GM12878 (cell line): ENCODE results near the gene PSAPL1. TPM values are rescaled to one million over a fixed set of nuclear protein-coding genes. Genes with fewer than 3 reads are reported as not detected.

Experiments used
- ATAC-seq: fragments of 200-7000 bp; cut with Tn5 transposase; 3 replicates; pipeline ENCODE4 v1.9.1; 2020; ENCODE audit warnings: mild to moderate bottlenecking, moderate library complexity
- BruUV-seq: library from RNA; stranded (reverse); fragments of 400-500 nt; replicated peaks from 2 replicates; lab custom pipeline; 2021; lab: Mats Ljungman, UMichigan
- CTCF ChIA-PET: fragments of 300-600 bp; sonication (Branson Sonifier 250); formaldehyde crosslinking; extraction: SDS; loops from one replicate; lab custom pipeline; 2021; ENCODE audit warnings: inconsistent platforms; lab: Yijun Ruan, JAX
- POLR2A ChIA-PET: fragments of 350-600 bp; formaldehyde crosslinking; extraction: SDS; loops from one replicate; lab custom pipeline; 2021; ENCODE audit warnings: inconsistent platforms; lab: Charles Lee
- RAD21 ChIA-PET: fragments of 300-600 bp; sonication (Branson Sonifier 250); formaldehyde crosslinking; loops from one replicate; lab custom pipeline; 2023; ENCODE audit warnings: antibody characterized with exemption; ENCODE audit not compliant: unreplicated experiment; lab: Charles Lee
- SMC1A ChIA-PET: fragments of 300-600 bp; sonication (Branson Sonifier 250); formaldehyde crosslinking; loops from one replicate; lab custom pipeline; 2023; ENCODE audit not compliant: unreplicated experiment, uncharacterized antibody; lab: Charles Lee
- DNase-seq: peaks from one replicate; pipeline ENCODE4 v3.0.0-alpha.2; 2011; ENCODE audit warnings: low read depth, low spot score
- FAIRE-seq: peaks from 3 replicates; lab custom pipeline; 2011; peaks lifted over from hg19 to GRCh38; lab: Jason Lieb, UNC
- H2AFZ ChIP-seq: 2 replicates; pipeline ENCODE4 v1.6.0; 2011; ENCODE audit warnings: low read depth, low read length, control low read depth; ENCODE audit not compliant: control insufficient read depth
- H3K27ac ChIP-seq: 2 replicates; pipeline ENCODE4 v1.5.1; 2011; ENCODE audit warnings: control low read depth; ENCODE audit not compliant: control insufficient read depth, insufficient read depth
- H3K27me3 ChIP-seq, 2 experiments: replicated peaks in 1 of 2; 2 replicates each; pipeline versions ENCODE4 v1.6.0 to v1.6.1; 2011; ENCODE audit warnings: low read length in 1 of 2; ENCODE audit not compliant: control insufficient read depth in 2 of 2, insufficient read depth in 2 of 2
- H3K36me3 ChIP-seq, 2 experiments: 2 replicates each; pipeline ENCODE4 v1.5.1; 2011; ENCODE audit warnings: low read length in 1 of 2; ENCODE audit not compliant: control insufficient read depth in 2 of 2, insufficient read depth in 2 of 2
- H3K4me1 ChIP-seq: 2 replicates; pipeline ENCODE4 v1.6.1; 2011; ENCODE audit warnings: mild to moderate bottlenecking, low read length, moderate library complexity, mixed read lengths; ENCODE audit not compliant: control insufficient read depth, insufficient read depth
- H3K4me2 ChIP-seq: 2 replicates; pipeline ENCODE4 v1.6.0; 2011; ENCODE audit warnings: control low read depth; ENCODE audit not compliant: control insufficient read depth, insufficient read depth
- H3K4me3 ChIP-seq: fragments of 200-600 bp; sonication (generic); 2 replicates; pipeline ENCODE4 v1.5.1; 2016
- H3K79me2 ChIP-seq: 2 replicates; pipeline ENCODE4 v1.6.0; 2011; ENCODE audit warnings: low read length; ENCODE audit not compliant: control insufficient read depth, insufficient read depth
- H3K9ac ChIP-seq: 2 replicates; pipeline ENCODE4 v1.8.0; 2011; ENCODE audit warnings: low read length, control low read depth, mixed read lengths; ENCODE audit not compliant: control insufficient read depth, insufficient read depth
- H3K9me3 ChIP-seq: replicated peaks from 3 replicates; pipeline ENCODE4 v1.5.1; 2011; ENCODE audit warnings: mild to moderate bottlenecking, low read length; ENCODE audit not compliant: control insufficient read depth, insufficient read depth
- H4K20me1 ChIP-seq: 2 replicates; pipeline ENCODE4 v1.6.0; 2011; ENCODE audit not compliant: control insufficient read depth, insufficient read depth
- CREM ChIP-seq: IDR thresholded peaks from 2 replicates; pipeline ENCODE4 v1.6.1; 2014; ENCODE audit warnings: antibody characterized with exemption, low read depth
- E4F1 ChIP-seq: fragments of 450-650 bp; IDR thresholded peaks from 2 replicates; pipeline ENCODE4 v1.6.1; 2018; ENCODE audit warnings: borderline replicate concordance, mild to moderate bottlenecking; ENCODE audit not compliant: partially characterized antibody
- ESRRA ChIP-seq: IDR thresholded peaks from 2 replicates; pipeline ENCODE4 v1.6.1; 2012; ENCODE audit warnings: mild to moderate bottlenecking, low read length, improper control_type of control experiment
- FOXM1 ChIP-seq: IDR thresholded peaks from 2 replicates; pipeline ENCODE4 v1.6.1; 2012; ENCODE audit warnings: low read depth, mild to moderate bottlenecking, inconsistent platforms, low read length, moderate library complexity
- MTA2 ChIP-seq: fragments of 450-650 bp; IDR thresholded peaks from 2 replicates; pipeline ENCODE4 v1.6.1; 2016; ENCODE audit warnings: low read depth, mild to moderate bottlenecking, moderate library complexity
- NR2C1 ChIP-seq: fragments of 450-650 bp; IDR thresholded peaks from 2 replicates; pipeline ENCODE4 v1.6.1; 2017; ENCODE audit warnings: antibody characterized with exemption, mild to moderate bottlenecking, moderate library complexity
- NRF1 ChIP-seq: conservative IDR thresholded peaks from 2 replicates; pipeline ENCODE4 v1.6.1; 2011; ENCODE audit warnings: mild to moderate bottlenecking, low read depth, low read length, improper control_type of control experiment
- PAX5 ChIP-seq: IDR thresholded peaks from 2 replicates; pipeline ENCODE4 v1.6.1; 2011; ENCODE audit warnings: low read depth, low read length, borderline replicate concordance
- PKNOX1 ChIP-seq: fragments of 450-650 bp; IDR thresholded peaks from 2 replicates; pipeline ENCODE4 v1.6.1; 2016; ENCODE audit warnings: mild to moderate bottlenecking
- SPI1 ChIP-seq: IDR thresholded peaks from 2 replicates; pipeline ENCODE4 v1.6.1; 2011; ENCODE audit warnings: low read depth, mild to moderate bottlenecking, low read length, moderate library complexity, borderline replicate concordance; ENCODE audit not compliant: insufficient read depth
- TCF12 ChIP-seq: IDR thresholded peaks from 2 replicates; pipeline ENCODE4 v1.6.1; 2011; ENCODE audit warnings: low read depth, mild to moderate bottlenecking, low read length
- WRNIP1 ChIP-seq: IDR thresholded peaks from 2 replicates; pipeline ENCODE4 v1.6.1; 2011; ENCODE audit warnings: low read depth, low read length, improper control_type of control experiment, borderline replicate concordance
- ZNF207 ChIP-seq: fragments of 450-650 bp; IDR thresholded peaks from 2 replicates; pipeline ENCODE4 v1.6.1; 2014; ENCODE audit warnings: antibody characterized with exemption, mild to moderate bottlenecking, borderline replicate concordance
- ZNF217 ChIP-seq: fragments of 450-650 bp; IDR thresholded peaks from 2 replicates; pipeline ENCODE4 v1.6.1; 2017; ENCODE audit warnings: antibody characterized with exemption, mild to moderate bottlenecking
- WGBS: methylation state at CpG from one replicate; pipeline ENCODE4 v1.1.6; 2016; ENCODE audit warnings: low lambda C conversion rate; ENCODE audit not compliant: insufficient replicate concordance, insufficient coverage; ENCODE audit errors: missing lambda C conversion rate; 5-methylcytosine and 5-hydroxymethylcytosine counted together
- in situ Hi-C: fragments of 300-500 bp; cut with MboI; formaldehyde crosslinking; loops from 9 replicates; pipeline ENCODE4 v1.14.3; 2018; ENCODE audit warnings: mixed read lengths
- intact Hi-C: fragments of 100-400 bp; cut with micrococcal nuclease; formaldehyde crosslinking; loops from one replicate; pipeline ENCODE4 v1.14.2; 2022; ENCODE audit not compliant: unreplicated experiment
- polyA plus RNA-seq, 11 experiments: library from polyadenylated mRNA; depleted of rRNA in 4 of 11; unstranded in 6 of 11; stranded (reverse) in 5 of 11; fragments of >200 nt; fragmentation: Nextera tagmentation in 4 of 11; fragmentation: Illumina TruSeq in 1 of 11; extraction: Ambion mirVana in 4 of 11; extraction: Trizol in 1 of 11; gene quantifications; 1 replicate in 1 of 11; 2 replicates in 10 of 11; pipeline versions ENCODE4 v1.2.1 to v1.2.3, GENCODE V29; 2011 to 2016; ENCODE audit warnings: inconsistent platforms in 2 of 11, missing spikeins in 2 of 11, low read depth in 1 of 11
- total RNA-seq, 4 experiments: library from RNA; depleted of rRNA in 3 of 4; stranded (reverse); fragments of >200 nt in 3 of 4; fragmentation: Illumina TruSeq in 1 of 4; extraction: Trizol in 1 of 4; gene quantifications; 2 replicates each; pipeline versions ENCODE4 v1.2.1 to v1.2.3, GENCODE V29; 2013 to 2021
- TF ChIP-seq, protein P1 (sequence below): IDR thresholded peaks from 2 replicates; pipeline ENCODE4 v1.6.1; 2011; ENCODE audit warnings: low read depth, low read length, improper control_type of control experiment, borderline replicate concordance
- TF ChIP-seq, protein P2 (sequence below): fragments of 150-350 bp; IDR thresholded peaks from 2 replicates; pipeline ENCODE4 v1.6.1; 2016; ENCODE audit warnings: low read depth, low read length
- TF ChIP-seq, protein P3 (sequence below): IDR thresholded peaks from 2 replicates; pipeline ENCODE4 v1.6.1; 2012; ENCODE audit warnings: low read depth, low read length, improper control_type of control experiment

Gene PSAPL1
- total and polyA plus RNA-seq, 10 of the 15 experiments (the other 5 are each of a cell fraction or from before 2014, with no cell fraction given) = not detected

- ChIA-PET CTCF (no interaction called here), POLR2A (no interaction called here), RAD21 (no interaction called here), SMC1A (interaction anchor here (0.8 kb wide), 1 partner anchor 205 kb away, joined by 3 read pairs; no protein-coding TSS in a partner anchor)
- 5% methylated on average over 8 of the region's 8 CpGs for WGBS
- Histone ChIP-seq H3K4me2 (no peak overlapping the region), H3K9ac (no peak overlapping the region), H3K27me3 (no peaks in the 10 kb centered on the region; a peak in 1 of 4 replicates), H3K4me1 (no peaks in the 10 kb centered on the region), H2AFZ (no peak overlapping the region), H3K36me3 (no peaks in the 10 kb centered on the region), H3K4me3 (no peak overlapping the region), H3K79me2 (no peaks in the 10 kb centered on the region), H3K9me3 (no peaks in the 10 kb centered on the region), H4K20me1 (no peaks in the 10 kb centered on the region), H3K27ac (no peak overlapping the region)
- no peak for DNase-seq
- in situ Hi-C loops (no loop called here), intact Hi-C loops (no loop called here)
- FAIRE-seq = no peak
- ATAC-seq = no peak
- no TSS peak for BruUV-seq
- TF ChIP-seq, protein P1, sequence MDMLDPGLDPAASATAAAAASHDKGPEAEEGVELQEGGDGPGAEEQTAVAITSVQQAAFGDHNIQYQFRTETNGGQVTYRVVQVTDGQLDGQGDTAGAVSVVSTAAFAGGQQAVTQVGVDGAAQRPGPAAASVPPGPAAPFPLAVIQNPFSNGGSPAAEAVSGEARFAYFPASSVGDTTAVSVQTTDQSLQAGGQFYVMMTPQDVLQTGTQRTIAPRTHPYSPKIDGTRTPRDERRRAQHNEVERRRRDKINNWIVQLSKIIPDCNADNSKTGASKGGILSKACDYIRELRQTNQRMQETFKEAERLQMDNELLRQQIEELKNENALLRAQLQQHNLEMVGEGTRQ = no peak
- TF ChIP-seq ESRRA (no peak), NR2C1 (no peak), FOXM1 (no peak), SPI1 (no peak), WRNIP1 (no peak), PKNOX1 (no peak), E4F1 (no peak), ZNF207 (no peak), PAX5 (no peak), CREM (no peak), MTA2 (no peak), TCF12 (no peak), NRF1 (no peak), ZNF217 (no peak)
- TF ChIP-seq, protein P2, sequence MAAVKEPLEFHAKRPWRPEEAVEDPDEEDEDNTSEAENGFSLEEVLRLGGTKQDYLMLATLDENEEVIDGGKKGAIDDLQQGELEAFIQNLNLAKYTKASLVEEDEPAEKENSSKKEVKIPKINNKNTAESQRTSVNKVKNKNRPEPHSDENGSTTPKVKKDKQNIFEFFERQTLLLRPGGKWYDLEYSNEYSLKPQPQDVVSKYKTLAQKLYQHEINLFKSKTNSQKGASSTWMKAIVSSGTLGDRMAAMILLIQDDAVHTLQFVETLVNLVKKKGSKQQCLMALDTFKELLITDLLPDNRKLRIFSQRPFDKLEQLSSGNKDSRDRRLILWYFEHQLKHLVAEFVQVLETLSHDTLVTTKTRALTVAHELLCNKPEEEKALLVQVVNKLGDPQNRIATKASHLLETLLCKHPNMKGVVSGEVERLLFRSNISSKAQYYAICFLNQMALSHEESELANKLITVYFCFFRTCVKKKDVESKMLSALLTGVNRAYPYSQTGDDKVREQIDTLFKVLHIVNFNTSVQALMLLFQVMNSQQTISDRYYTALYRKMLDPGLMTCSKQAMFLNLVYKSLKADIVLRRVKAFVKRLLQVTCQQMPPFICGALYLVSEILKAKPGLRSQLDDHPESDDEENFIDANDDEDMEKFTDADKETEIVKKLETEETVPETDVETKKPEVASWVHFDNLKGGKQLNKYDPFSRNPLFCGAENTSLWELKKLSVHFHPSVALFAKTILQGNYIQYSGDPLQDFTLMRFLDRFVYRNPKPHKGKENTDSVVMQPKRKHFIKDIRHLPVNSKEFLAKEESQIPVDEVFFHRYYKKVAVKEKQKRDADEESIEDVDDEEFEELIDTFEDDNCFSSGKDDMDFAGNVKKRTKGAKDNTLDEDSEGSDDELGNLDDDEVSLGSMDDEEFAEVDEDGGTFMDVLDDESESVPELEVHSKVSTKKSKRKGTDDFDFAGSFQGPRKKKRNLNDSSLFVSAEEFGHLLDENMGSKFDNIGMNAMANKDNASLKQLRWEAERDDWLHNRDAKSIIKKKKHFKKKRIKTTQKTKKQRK = no peak
- TF ChIP-seq, protein P3, sequence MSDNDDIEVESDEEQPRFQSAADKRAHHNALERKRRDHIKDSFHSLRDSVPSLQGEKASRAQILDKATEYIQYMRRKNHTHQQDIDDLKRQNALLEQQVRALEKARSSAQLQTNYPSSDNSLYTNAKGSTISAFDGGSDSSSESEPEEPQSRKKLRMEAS = no peak
Measured at GRCh38 chr4:7395645-7396044, 39.1 kb downstream of the PSAPL1 start.
